ENCODE results near the gene STEEP1. TPM values are rescaled to one million over a fixed set of nuclear protein-coding genes. Genes with fewer than 3 reads are reported as not detected.

The STEEP1 gene
- total RNA-seq, 1 donor from 2014 or later, result 18.3 TPM

- no peak for TF ChIP-seq CTCF (IDR thresholded peaks at IDR 0.05; ENCODE audit: unreplicated experiment)
- Mint-ChIP-seq H3K9me3 (ENCODE audit: low read depth) (no peaks in the 10 kb centered on the region), H3K4me1 (ENCODE audit: low read depth) (no peaks in the 10 kb centered on the region), H3K27me3 (no peaks in the 10 kb centered on the region), H3K27ac (no peak overlapping the region), H3K36me3 (ENCODE audit: insufficient read depth) (no peaks in the 10 kb centered on the region), H3K4me3 (ENCODE audit: low read depth) (no peak overlapping the region)
- DNase-seq (ENCODE audit: low spot score, unreplicated experiment), result no peak
Measured at GRCh38 chrX:119523664-119524184, 41.5 kb downstream of the STEEP1 start.

- no peak overlapping the region for H3K4me3 Mint-ChIP-seq (ENCODE audit: low read depth)
- H3K36me3 Mint-ChIP-seq (ENCODE audit: insufficient read depth), result no peaks in the 10 kb centered on the region
- no peaks in the 10 kb centered on the region for H3K4me1 Mint-ChIP-seq (ENCODE audit: low read depth)
- H3K27ac Mint-ChIP-seq, result no peak overlapping the region
- no peak for DNase-seq (ENCODE audit: low spot score, unreplicated experiment)
- no peaks in the 10 kb centered on the region for H3K27me3 Mint-ChIP-seq
- no peak for TF ChIP-seq CTCF (IDR thresholded peaks at IDR 0.05; ENCODE audit: unreplicated experiment)
- H3K9me3 Mint-ChIP-seq (ENCODE audit: low read depth), result peaks cover 3% of the 10 kb centered on the region
Measured at GRCh38 chrX:119521246-119521645, 44.0 kb downstream of the STEEP1 start.

GRCh38 chrX:119518371-119518770 lies 46.8 kb downstream of the STEEP1 start:
- H3K27ac Mint-ChIP-seq, result no peak overlapping the region
- H3K4me3 Mint-ChIP-seq (ENCODE audit: low read depth), result no peak overlapping the region
- no peaks in the 10 kb centered on the region for H3K36me3 Mint-ChIP-seq (ENCODE audit: insufficient read depth)
- no peaks in the 10 kb centered on the region for H3K27me3 Mint-ChIP-seq
- TF ChIP-seq CTCF (IDR thresholded peaks at IDR 0.05; ENCODE audit: unreplicated experiment), result no peak
- no peaks in the 10 kb centered on the region for H3K4me1 Mint-ChIP-seq (ENCODE audit: low read depth)
- no peak for DNase-seq (ENCODE audit: low spot score, unreplicated experiment)
- H3K9me3 Mint-ChIP-seq (ENCODE audit: low read depth), result peaks cover 3% of the 10 kb centered on the region

GRCh38 chrX:119516157-119516702 lies 49.0 kb downstream of the STEEP1 start:
- no peaks in the 10 kb centered on the region for H3K27me3 Mint-ChIP-seq
- H3K27ac Mint-ChIP-seq, result no peak overlapping the region
- peaks cover 3% of the 10 kb centered on the region for H3K9me3 Mint-ChIP-seq (ENCODE audit: low read depth)
- no peaks in the 10 kb centered on the region for H3K4me1 Mint-ChIP-seq (ENCODE audit: low read depth)
- H3K4me3 Mint-ChIP-seq (ENCODE audit: low read depth), result no peak overlapping the region
- DNase-seq (ENCODE audit: low spot score, unreplicated experiment), result no peak
- peak; percentile 67 for TF ChIP-seq CTCF (IDR thresholded peaks at IDR 0.05; ENCODE audit: unreplicated experiment)
- H3K36me3 Mint-ChIP-seq (ENCODE audit: insufficient read depth), result no peaks in the 10 kb centered on the region

GRCh38 chrX:119512146-119512800 lies 52.9 kb downstream of the STEEP1 start:
- DNase-seq (ENCODE audit: low spot score, unreplicated experiment), result peak; percentile 25
- H3K9me3 Mint-ChIP-seq (ENCODE audit: low read depth), result peaks cover 3% of the 10 kb centered on the region
- no peak overlapping the region for H3K27ac Mint-ChIP-seq
- no peaks in the 10 kb centered on the region for H3K27me3 Mint-ChIP-seq
- H3K4me3 Mint-ChIP-seq (ENCODE audit: low read depth), result no peak overlapping the region
- no peaks in the 10 kb centered on the region for H3K36me3 Mint-ChIP-seq (ENCODE audit: insufficient read depth)
- peak; percentile 63 for TF ChIP-seq CTCF (IDR thresholded peaks at IDR 0.05; ENCODE audit: unreplicated experiment)
- H3K4me1 Mint-ChIP-seq (ENCODE audit: low read depth), result no peaks in the 10 kb centered on the region
